ENCODE results near the gene MRM2. TPM values are rescaled to one million over a fixed set of nuclear protein-coding genes. Genes with fewer than 3 reads are reported as not detected.

Gene MRM2
- total RNA-seq, 1 experiment from 2014 or later = 38.9 TPM

DNA sequence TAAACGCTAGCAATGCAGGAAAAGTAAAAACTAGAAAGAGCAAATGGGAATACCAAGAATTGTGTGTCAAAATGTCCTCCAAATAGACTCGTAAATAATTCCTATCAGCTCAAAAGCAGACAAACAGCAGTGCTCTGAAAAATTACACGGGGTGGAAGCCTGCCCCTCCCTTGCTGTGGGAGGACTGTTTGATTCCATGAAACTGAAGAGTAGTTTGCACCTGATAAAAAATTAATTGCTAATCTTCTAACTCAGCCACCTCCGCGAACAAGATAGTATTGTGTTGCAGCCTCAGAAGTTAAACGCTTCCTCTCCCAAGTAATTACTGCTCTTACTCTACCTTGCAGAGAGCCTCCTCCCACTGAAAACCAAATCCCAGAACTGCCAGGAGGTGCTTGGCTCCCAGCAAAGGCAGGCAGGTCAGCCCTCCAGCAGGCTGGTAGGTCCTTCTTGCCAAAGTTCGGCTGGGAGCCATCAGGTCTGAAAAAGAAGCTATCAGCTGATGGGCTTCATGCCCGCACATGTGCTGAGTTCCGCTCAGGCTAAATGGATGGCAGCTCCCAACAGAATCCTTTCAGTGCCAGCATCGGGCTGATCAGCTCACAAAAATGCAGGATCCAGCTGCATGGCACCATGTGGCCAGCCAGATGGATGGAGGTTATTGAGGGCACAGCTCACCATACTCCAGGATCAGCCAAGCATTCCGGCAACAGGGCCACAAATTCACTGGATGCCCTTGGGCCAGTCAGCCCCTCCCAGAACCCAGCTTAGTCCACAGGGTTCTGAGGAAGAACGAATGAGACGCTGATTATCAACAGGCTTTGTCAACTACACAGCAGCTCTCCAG is 46.4 kb downstream of the MRM2 start (continued):
- TF ChIP-seq PRRX2 (CRISPR knock-in tag; IDR thresholded peaks at IDR 0.05) (no peak), ZNF219 (CRISPR knock-in tag; IDR thresholded peaks at IDR 0.05; ENCODE audit: borderline replicate concordance) (no peak), TEAD4 (CRISPR knock-in tag; IDR thresholded peaks at IDR 0.05) (no peak), TEAD1 (CRISPR knock-in tag; IDR thresholded peaks at IDR 0.05) (no peak)
- TF ChIP-seq, protein P1, sequence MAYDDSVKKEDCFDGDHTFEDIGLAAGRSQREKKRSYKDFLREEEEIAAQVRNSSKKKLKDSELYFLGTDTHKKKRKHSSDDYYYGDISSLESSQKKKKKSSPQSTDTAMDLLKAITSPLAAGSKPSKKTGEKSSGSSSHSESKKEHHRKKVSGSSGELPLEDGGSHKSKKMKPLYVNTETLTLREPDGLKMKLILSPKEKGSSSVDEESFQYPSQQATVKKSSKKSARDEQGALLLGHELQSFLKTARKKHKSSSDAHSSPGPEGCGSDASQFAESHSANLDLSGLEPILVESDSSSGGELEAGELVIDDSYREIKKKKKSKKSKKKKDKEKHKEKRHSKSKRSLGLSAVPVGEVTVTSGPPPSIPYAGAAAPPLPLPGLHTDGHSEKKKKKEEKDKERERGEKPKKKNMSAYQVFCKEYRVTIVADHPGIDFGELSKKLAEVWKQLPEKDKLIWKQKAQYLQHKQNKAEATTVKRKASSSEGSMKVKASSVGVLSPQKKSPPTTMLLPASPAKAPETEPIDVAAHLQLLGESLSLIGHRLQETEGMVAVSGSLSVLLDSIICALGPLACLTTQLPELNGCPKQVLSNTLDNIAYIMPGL (CRISPR knock-in tag; IDR thresholded peaks at IDR 0.05) = no peak

DNA sequence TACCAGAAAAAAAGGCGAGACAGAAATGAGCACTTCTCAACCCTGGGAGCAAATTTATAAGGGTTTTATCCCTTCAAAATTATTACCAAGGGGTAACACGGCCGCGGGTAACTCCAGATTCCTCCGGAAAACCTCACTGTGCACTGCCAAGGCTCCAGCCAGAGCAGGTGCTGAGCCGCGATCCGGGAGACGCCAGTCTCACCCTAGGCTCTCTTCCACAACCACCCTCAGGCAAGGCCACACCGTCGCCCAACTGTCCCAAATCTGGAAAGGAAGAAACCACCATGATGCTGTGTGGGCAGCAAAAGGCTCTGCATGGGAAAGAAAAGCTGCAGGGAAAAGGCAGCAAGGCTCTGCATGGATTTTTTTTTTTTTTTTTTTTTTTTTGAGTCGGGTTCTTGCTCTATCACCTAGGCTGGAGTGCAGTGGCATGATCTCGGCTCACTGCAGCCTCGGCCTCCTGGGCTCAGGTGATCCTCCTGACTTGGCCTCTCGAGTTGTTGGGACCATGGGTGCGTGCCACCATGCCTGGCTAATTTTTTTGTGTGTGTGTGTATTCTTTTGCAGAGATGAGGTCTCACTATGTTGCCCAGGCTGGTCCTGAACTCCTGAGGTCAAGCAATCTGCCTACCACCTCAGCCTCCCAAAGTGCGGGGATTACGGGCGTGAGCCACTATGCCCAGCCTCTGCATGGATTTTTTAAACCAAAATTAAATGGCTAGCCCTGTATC is 48.3 kb downstream of the MRM2 start:
- POLR2A ChIA-PET = no interaction called here
- Mint-ChIP-seq H3K9me3 (peaks cover 28% of the 10 kb centered on the region), H3K27me3 (ENCODE audit: low read depth) (no peaks in the 10 kb centered on the region), H3K4me3 (no peak overlapping the region), H3K36me3 (peaks cover 52% of the 10 kb centered on the region), H3K27ac (no peak overlapping the region), H3K4me1 (no peaks in the 10 kb centered on the region)
- ATAC-seq = no peak
- no peak for DNase-seq (ENCODE audit: low spot score)
- CTCF ChIA-PET = interaction anchor here (1.1 to 1.8 kb wide), 6 partner anchors 14 to 310 kb away, joined by 3 to 6 read pairs (median 4); no protein-coding TSS in a partner anchor
- TF ChIP-seq, protein P2, sequence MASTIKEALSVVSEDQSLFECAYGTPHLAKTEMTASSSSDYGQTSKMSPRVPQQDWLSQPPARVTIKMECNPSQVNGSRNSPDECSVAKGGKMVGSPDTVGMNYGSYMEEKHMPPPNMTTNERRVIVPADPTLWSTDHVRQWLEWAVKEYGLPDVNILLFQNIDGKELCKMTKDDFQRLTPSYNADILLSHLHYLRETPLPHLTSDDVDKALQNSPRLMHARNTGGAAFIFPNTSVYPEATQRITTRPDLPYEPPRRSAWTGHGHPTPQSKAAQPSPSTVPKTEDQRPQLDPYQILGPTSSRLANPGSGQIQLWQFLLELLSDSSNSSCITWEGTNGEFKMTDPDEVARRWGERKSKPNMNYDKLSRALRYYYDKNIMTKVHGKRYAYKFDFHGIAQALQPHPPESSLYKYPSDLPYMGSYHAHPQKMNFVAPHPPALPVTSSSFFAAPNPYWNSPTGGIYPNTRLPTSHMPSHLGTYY (CRISPR knock-in tag; IDR thresholded peaks at IDR 0.05) = no peak
- TF ChIP-seq SP1 (CRISPR knock-in tag; conservative IDR thresholded peaks at IDR 0.05) (no peak), KAT7 (CRISPR knock-in tag; IDR thresholded peaks at IDR 0.05; ENCODE audit: borderline replicate concordance) (no peak), GABPB1 (CRISPR knock-in tag; IDR thresholded peaks at IDR 0.05) (no peak), NR3C1 (CRISPR knock-in tag; conservative IDR thresholded peaks at IDR 0.05; ENCODE audit: low read depth) (no peak), ZNF121 (CRISPR knock-in tag; IDR thresholded peaks at IDR 0.05) (no peak), OVOL2 (CRISPR knock-in tag; IDR thresholded peaks at IDR 0.05; ENCODE audit: borderline replicate concordance) (no peak), TCF7 (CRISPR knock-in tag; IDR thresholded peaks at IDR 0.05; ENCODE audit: low read depth) (no peak), FOXJ3 (CRISPR knock-in tag; IDR thresholded peaks at IDR 0.05; ENCODE audit: borderline replicate concordance) (no peak)
- TF ChIP-seq, protein P3, sequence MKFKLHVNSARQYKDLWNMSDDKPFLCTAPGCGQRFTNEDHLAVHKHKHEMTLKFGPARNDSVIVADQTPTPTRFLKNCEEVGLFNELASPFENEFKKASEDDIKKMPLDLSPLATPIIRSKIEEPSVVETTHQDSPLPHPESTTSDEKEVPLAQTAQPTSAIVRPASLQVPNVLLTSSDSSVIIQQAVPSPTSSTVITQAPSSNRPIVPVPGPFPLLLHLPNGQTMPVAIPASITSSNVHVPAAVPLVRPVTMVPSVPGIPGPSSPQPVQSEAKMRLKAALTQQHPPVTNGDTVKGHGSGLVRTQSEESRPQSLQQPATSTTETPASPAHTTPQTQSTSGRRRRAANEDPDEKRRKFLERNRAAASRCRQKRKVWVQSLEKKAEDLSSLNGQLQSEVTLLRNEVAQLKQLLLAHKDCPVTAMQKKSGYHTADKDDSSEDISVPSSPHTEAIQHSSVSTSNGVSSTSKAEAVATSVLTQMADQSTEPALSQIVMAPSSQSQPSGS (CRISPR knock-in tag; IDR thresholded peaks at IDR 0.05; ENCODE audit: borderline replicate concordance, low read depth) = no peak
- TF ChIP-seq, protein P4, sequence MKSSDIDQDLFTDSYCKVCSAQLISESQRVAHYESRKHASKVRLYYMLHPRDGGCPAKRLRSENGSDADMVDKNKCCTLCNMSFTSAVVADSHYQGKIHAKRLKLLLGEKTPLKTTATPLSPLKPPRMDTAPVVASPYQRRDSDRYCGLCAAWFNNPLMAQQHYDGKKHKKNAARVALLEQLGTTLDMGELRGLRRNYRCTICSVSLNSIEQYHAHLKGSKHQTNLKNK (CRISPR knock-in tag; IDR thresholded peaks at IDR 0.05) = no peak
- TF ChIP-seq, protein P5, sequence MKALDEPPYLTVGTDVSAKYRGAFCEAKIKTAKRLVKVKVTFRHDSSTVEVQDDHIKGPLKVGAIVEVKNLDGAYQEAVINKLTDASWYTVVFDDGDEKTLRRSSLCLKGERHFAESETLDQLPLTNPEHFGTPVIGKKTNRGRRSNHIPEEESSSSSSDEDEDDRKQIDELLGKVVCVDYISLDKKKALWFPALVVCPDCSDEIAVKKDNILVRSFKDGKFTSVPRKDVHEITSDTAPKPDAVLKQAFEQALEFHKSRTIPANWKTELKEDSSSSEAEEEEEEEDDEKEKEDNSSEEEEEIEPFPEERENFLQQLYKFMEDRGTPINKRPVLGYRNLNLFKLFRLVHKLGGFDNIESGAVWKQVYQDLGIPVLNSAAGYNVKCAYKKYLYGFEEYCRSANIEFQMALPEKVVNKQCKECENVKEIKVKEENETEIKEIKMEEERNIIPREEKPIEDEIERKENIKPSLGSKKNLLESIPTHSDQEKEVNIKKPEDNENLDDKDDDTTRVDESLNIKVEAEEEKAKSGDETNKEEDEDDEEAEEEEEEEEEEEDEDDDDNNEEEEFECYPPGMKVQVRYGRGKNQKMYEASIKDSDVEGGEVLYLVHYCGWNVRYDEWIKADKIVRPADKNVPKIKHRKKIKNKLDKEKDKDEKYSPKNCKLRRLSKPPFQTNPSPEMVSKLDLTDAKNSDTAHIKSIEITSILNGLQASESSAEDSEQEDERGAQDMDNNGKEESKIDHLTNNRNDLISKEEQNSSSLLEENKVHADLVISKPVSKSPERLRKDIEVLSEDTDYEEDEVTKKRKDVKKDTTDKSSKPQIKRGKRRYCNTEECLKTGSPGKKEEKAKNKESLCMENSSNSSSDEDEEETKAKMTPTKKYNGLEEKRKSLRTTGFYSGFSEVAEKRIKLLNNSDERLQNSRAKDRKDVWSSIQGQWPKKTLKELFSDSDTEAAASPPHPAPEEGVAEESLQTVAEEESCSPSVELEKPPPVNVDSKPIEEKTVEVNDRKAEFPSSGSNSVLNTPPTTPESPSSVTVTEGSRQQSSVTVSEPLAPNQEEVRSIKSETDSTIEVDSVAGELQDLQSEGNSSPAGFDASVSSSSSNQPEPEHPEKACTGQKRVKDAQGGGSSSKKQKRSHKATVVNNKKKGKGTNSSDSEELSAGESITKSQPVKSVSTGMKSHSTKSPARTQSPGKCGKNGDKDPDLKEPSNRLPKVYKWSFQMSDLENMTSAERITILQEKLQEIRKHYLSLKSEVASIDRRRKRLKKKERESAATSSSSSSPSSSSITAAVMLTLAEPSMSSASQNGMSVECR (CRISPR knock-in tag; IDR thresholded peaks at IDR 0.05; ENCODE audit: borderline replicate concordance) = no peak
- TF ChIP-seq, protein P6, sequence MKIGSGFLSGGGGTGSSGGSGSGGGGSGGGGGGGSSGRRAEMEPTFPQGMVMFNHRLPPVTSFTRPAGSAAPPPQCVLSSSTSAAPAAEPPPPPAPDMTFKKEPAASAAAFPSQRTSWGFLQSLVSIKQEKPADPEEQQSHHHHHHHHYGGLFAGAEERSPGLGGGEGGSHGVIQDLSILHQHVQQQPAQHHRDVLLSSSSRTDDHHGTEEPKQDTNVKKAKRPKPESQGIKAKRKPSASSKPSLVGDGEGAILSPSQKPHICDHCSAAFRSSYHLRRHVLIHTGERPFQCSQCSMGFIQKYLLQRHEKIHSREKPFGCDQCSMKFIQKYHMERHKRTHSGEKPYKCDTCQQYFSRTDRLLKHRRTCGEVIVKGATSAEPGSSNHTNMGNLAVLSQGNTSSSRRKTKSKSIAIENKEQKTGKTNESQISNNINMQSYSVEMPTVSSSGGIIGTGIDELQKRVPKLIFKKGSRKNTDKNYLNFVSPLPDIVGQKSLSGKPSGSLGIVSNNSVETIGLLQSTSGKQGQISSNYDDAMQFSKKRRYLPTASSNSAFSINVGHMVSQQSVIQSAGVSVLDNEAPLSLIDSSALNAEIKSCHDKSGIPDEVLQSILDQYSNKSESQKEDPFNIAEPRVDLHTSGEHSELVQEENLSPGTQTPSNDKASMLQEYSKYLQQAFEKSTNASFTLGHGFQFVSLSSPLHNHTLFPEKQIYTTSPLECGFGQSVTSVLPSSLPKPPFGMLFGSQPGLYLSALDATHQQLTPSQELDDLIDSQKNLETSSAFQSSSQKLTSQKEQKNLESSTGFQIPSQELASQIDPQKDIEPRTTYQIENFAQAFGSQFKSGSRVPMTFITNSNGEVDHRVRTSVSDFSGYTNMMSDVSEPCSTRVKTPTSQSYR (CRISPR knock-in tag; IDR thresholded peaks at IDR 0.05) = no peak

Measured in WTC11 (cell line).